ENCODE results near the gene ADGRV1.

The ADGRV1 gene

DNA sequence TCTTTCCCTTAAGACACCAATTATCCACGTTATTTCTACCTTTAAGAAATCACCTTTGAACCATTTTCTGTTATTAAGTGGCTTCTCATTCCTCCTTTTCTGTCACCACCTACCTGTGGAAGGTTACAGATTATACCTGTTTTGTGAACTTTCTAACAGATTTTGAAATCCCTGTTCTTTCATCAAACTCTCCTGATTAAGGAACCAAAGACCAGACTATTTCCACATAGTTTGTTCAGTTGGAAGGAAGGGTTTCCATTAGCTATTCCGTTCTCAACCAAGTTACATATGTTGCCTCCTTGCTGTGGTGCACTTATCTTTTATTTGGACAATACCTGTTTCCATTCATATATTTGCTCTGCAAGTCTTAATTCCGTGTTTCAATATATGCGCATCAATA lies 343.6 kb downstream of the ADGRV1 start:
- Histone ChIP-seq H3K9me2 (replicated peaks; ENCODE audit: insufficient read depth, low read length) (no peaks in the 10 kb centered on the region), H4K20me1 (ENCODE audit: low read depth, low read length) (no peaks in the 10 kb centered on the region), H3K9me3 (ENCODE audit: insufficient read depth, low read length) (no peaks in the 10 kb centered on the region), H3K27ac (ENCODE audit: low read depth, low read length) (no peak overlapping the region), H3K79me2 (ENCODE audit: insufficient read depth, low read length) (no peaks in the 10 kb centered on the region), H3K36me3 (ENCODE audit: low read length) (no peaks in the 10 kb centered on the region), H3F3A (ENCODE audit: insufficient read depth) (no peaks in the 10 kb centered on the region), H3K4me2 (ENCODE audit: low read depth, low read length, poor library complexity, severe bottlenecking) (no peak overlapping the region), H3K9ac (ENCODE audit: low read length) (no peak overlapping the region), H3K27me3 (ENCODE audit: low read length) (no peaks in the 10 kb centered on the region), H2AFZ (ENCODE audit: low read depth, low read length, severe bottlenecking) (no peak overlapping the region), H3K4me3 (ENCODE audit: insufficient read depth, low read length, poor library complexity, severe bottlenecking) (no peak overlapping the region)
- TF ChIP-seq CTCF (IDR thresholded peaks at IDR 0.05; ENCODE audit: insufficient read depth, low read length, poor library complexity, severe bottlenecking): no peak
- no peak for TF ChIP-seq EZH2phosphoT487 (conservative IDR thresholded peaks at IDR 0.05; ENCODE audit: low read length)

- no peaks in the 10 kb centered on the region for H3K9me3 ChIP-seq (ENCODE audit: insufficient read depth, low read length)
- no peaks in the 10 kb centered on the region for H3K36me3 ChIP-seq (ENCODE audit: low read length)
- TF ChIP-seq CTCF (IDR thresholded peaks at IDR 0.05; ENCODE audit: insufficient read depth, low read length, poor library complexity, severe bottlenecking) (no peak), EZH2phosphoT487 (conservative IDR thresholded peaks at IDR 0.05; ENCODE audit: low read length) (no peak)
- H3K79me2 ChIP-seq (ENCODE audit: insufficient read depth, low read length): no peaks in the 10 kb centered on the region
- H3K27ac ChIP-seq (ENCODE audit: low read depth, low read length): no peak overlapping the region
- no peaks in the 10 kb centered on the region for H3K27me3 ChIP-seq (ENCODE audit: low read length)
- no peak overlapping the region for H3K4me2 ChIP-seq (ENCODE audit: low read depth, low read length, poor library complexity, severe bottlenecking)
- H3K4me3 ChIP-seq (ENCODE audit: insufficient read depth, low read length, poor library complexity, severe bottlenecking): no peak overlapping the region
- no peaks in the 10 kb centered on the region for H3K9me2 ChIP-seq (replicated peaks; ENCODE audit: insufficient read depth, low read length)
- no peak overlapping the region for H2AFZ ChIP-seq (ENCODE audit: low read depth, low read length, severe bottlenecking)
- H4K20me1 ChIP-seq (ENCODE audit: low read depth, low read length): no peaks in the 10 kb centered on the region
- H3F3A ChIP-seq (ENCODE audit: insufficient read depth): no peaks in the 10 kb centered on the region
- no peak overlapping the region for H3K9ac ChIP-seq (ENCODE audit: low read length)
Observed at GRCh38 chr5:90902651-90903386, 344.2 kb downstream of the ADGRV1 start.

- H3K4me3 ChIP-seq (ENCODE audit: insufficient read depth, low read length, poor library complexity, severe bottlenecking): no peak overlapping the region
- TF ChIP-seq CTCF (IDR thresholded peaks at IDR 0.05; ENCODE audit: insufficient read depth, low read length, poor library complexity, severe bottlenecking): no peak
- H3K79me2 ChIP-seq (ENCODE audit: insufficient read depth, low read length): no peaks in the 10 kb centered on the region
- no peaks in the 10 kb centered on the region for H3K9me2 ChIP-seq (replicated peaks; ENCODE audit: insufficient read depth, low read length)
- no peaks in the 10 kb centered on the region for H3K36me3 ChIP-seq (ENCODE audit: low read length)
- no peak overlapping the region for H3K27ac ChIP-seq (ENCODE audit: low read depth, low read length)
- no peaks in the 10 kb centered on the region for H3K9me3 ChIP-seq (ENCODE audit: insufficient read depth, low read length)
- no peak overlapping the region for H3K4me2 ChIP-seq (ENCODE audit: low read depth, low read length, poor library complexity, severe bottlenecking)
- no peaks in the 10 kb centered on the region for H4K20me1 ChIP-seq (ENCODE audit: low read depth, low read length)
- H3K9ac ChIP-seq (ENCODE audit: low read length): no peak overlapping the region
- H3K27me3 ChIP-seq (ENCODE audit: low read length): no peaks in the 10 kb centered on the region
- no peaks in the 10 kb centered on the region for H3F3A ChIP-seq (ENCODE audit: insufficient read depth)
- no peak overlapping the region for H2AFZ ChIP-seq (ENCODE audit: low read depth, low read length, severe bottlenecking)
Observed at GRCh38 chr5:90909101-90909503, 350.5 kb downstream of the ADGRV1 start.

All from SU-DHL-6 (cell line).